HepG2 (cell line): ENCODE results near the gene INO80. TPM values are rescaled to one million over a fixed set of nuclear protein-coding genes. Genes with fewer than 3 reads are reported as not detected.
A peak's percentile ranks its signal among the peaks of the same experiment; 100 is the strongest.

ENCODE experiments used
- CREM ChIP-seq, 2 experiments: sonication (generic) in 1 of 2; formaldehyde crosslinking in 1 of 2; IDR thresholded peaks; 2 replicates each; pipeline versions ENCODE4 v1.4.0 to v1.6.1; 2016 to 2020; ENCODE audit warnings: antibody characterized with exemption in 1 of 2, mild to moderate bottlenecking in 1 of 2, missing genetic modification reagents in 1 of 2
- FOXA3 ChIP-seq: IDR thresholded peaks from 2 replicates; pipeline ENCODE4 v1.6.1; 2016; ENCODE audit warnings: missing genetic modification reagents, missing compliant biosample characterization
- FOXK2 ChIP-seq: fragments of 450-650 bp; IDR thresholded peaks from 2 replicates; pipeline ENCODE4 v1.6.1; 2016
- HOXA3 ChIP-seq: sonication (generic); formaldehyde crosslinking; IDR thresholded peaks from 2 replicates; pipeline ENCODE4 v1.5.0; 2020; ENCODE audit warnings: missing genetic modification reagents
- KDM6A ChIP-seq: IDR thresholded peaks from 2 replicates; pipeline ENCODE4 v1.6.1; 2016; ENCODE audit warnings: low read depth
- KLF16 ChIP-seq, 2 experiments: sonication (generic) in 1 of 2; formaldehyde crosslinking in 1 of 2; IDR thresholded peaks; 2 replicates each; pipeline versions ENCODE4 v1.6.1 to v1.8.0; 2016 to 2023; ENCODE audit warnings: missing genetic modification reagents in 2 of 2, missing compliant biosample characterization in 1 of 2
- MED1 ChIP-seq: sonication (generic); formaldehyde crosslinking; IDR thresholded peaks from 2 replicates; pipeline ENCODE4 v1.4.0; 2020; ENCODE audit warnings: missing genetic modification reagents
- NCOA2 ChIP-seq: sonication (generic); formaldehyde crosslinking; IDR thresholded peaks from 2 replicates; pipeline ENCODE4 v1.8.0; 2022; ENCODE audit warnings: inconsistent platforms
- NFKB2 ChIP-seq: sonication (generic); formaldehyde crosslinking; IDR thresholded peaks from 2 replicates; pipeline ENCODE4 v1.4.0; 2020; ENCODE audit warnings: missing genetic modification reagents, borderline replicate concordance
- PHF5A ChIP-seq: IDR thresholded peaks from one replicate; pipeline ENCODE4 v1.6.1; 2018; ENCODE audit warnings: low read depth, missing genetic modification reagents; ENCODE audit not compliant: unreplicated experiment
- PPARG ChIP-seq: conservative IDR thresholded peaks from 2 replicates; pipeline ENCODE4 v1.6.1; 2016; ENCODE audit warnings: missing biosample characterization, missing genetic modification reagents
- RCOR2 ChIP-seq: IDR thresholded peaks from 2 replicates; pipeline ENCODE4 v1.6.1; 2016; ENCODE audit warnings: missing biosample characterization, missing genetic modification reagents
- TCF7 ChIP-seq: sonication (generic); IDR thresholded peaks from 2 replicates; pipeline ENCODE4 v1.6.1; 2016; ENCODE audit warnings: antibody characterized with exemption, low read depth
- TEAD3 ChIP-seq: optimal IDR thresholded peaks from 2 replicates; pipeline ENCODE3; 2016; ENCODE audit warnings: borderline replicate concordance
- YY1 ChIP-seq: IDR thresholded peaks from 2 replicates; pipeline ENCODE4 v1.6.1; 2011; ENCODE audit warnings: low read length, low read depth, moderate library complexity, mild to moderate bottlenecking; ENCODE audit not compliant: insufficient read depth, insufficient replicate concordance
- ZBTB7B ChIP-seq: sonication (generic); formaldehyde crosslinking; IDR thresholded peaks from 2 replicates; pipeline ENCODE4 v1.4.0; 2020; ENCODE audit warnings: missing genetic modification reagents
- ZEB1 ChIP-seq: IDR thresholded peaks from 2 replicates; pipeline ENCODE4 v1.6.1; 2012; ENCODE audit warnings: mild to moderate bottlenecking, low read depth, inconsistent platforms; ENCODE audit not compliant: insufficient replicate concordance
- ZMYM3 ChIP-seq: sonication (generic); formaldehyde crosslinking; IDR thresholded peaks from 2 replicates; pipeline ENCODE4 v1.5.1; 2020; ENCODE audit warnings: mild to moderate bottlenecking, missing genetic modification reagents
- ZNF225 ChIP-seq: sonication (generic); formaldehyde crosslinking; IDR thresholded peaks from 2 replicates; pipeline ENCODE4 v1.4.0; 2020; ENCODE audit warnings: mild to moderate bottlenecking, missing genetic modification reagents
- ZNF260 ChIP-seq: sonication (generic); formaldehyde crosslinking; IDR thresholded peaks from 2 replicates; pipeline ENCODE4 v1.4.0; 2020; ENCODE audit warnings: missing genetic modification reagents, low read depth, mild to moderate bottlenecking, borderline replicate concordance
- ZNF292 ChIP-seq: sonication (generic); formaldehyde crosslinking; IDR thresholded peaks from 2 replicates; pipeline ENCODE4 v1.8.1; 2022; ENCODE audit warnings: mild to moderate bottlenecking, low read depth, missing genetic modification reagents, borderline replicate concordance
- ZNF616 ChIP-seq: sonication (generic); formaldehyde crosslinking; IDR thresholded peaks from 2 replicates; pipeline ENCODE4 v1.5.0; 2020; ENCODE audit warnings: low read depth, mild to moderate bottlenecking, missing genetic modification reagents
- ZNF629 ChIP-seq: sonication (generic); formaldehyde crosslinking; conservative IDR thresholded peaks from 2 replicates; pipeline ENCODE4 v1.5.0; 2020; ENCODE audit warnings: missing genetic modification reagents
- polyA plus RNA-seq, 8 experiments: library from polyadenylated mRNA; depleted of rRNA in 3 of 8; stranded (reverse) in 7 of 8; unstranded in 1 of 8; fragments of >200 nt; fragmentation: Illumina TruSeq in 4 of 8; extraction: Trizol in 4 of 8; gene quantifications; 2 replicates each; pipeline versions ENCODE4 v1.2.1 to v1.2.3, GENCODE V29; 2011 to 2016; ENCODE audit warnings: low read depth in 4 of 8, missing spikeins in 1 of 8, mixed read lengths in 1 of 8; ENCODE audit not compliant: insufficient read depth in 1 of 8
- total RNA-seq, 5 experiments: library from RNA; depleted of rRNA; stranded (reverse); fragments of >200 nt; fragmentation: Illumina TruSeq; extraction: Trizol; gene quantifications; 2 replicates each; pipeline ENCODE4 v1.2.3, GENCODE V29; 2016; ENCODE audit warnings: low read depth in 1 of 5
- TF ChIP-seq, protein P1 (sequence below), 2 experiments: sonication (generic) in 1 of 2; formaldehyde crosslinking in 1 of 2; IDR thresholded peaks; 2 replicates each; pipeline versions ENCODE4 v1.4.0 to v1.6.1; 2016 to 2020; ENCODE audit warnings: borderline replicate concordance in 1 of 2, low read depth in 1 of 2, mild to moderate bottlenecking in 1 of 2, missing genetic modification reagents in 1 of 2
- TF ChIP-seq, protein P2 (sequence below): sonication (generic); formaldehyde crosslinking; IDR thresholded peaks from 2 replicates; pipeline ENCODE4 v1.4.0; 2020; ENCODE audit warnings: missing genetic modification reagents, mild to moderate bottlenecking, borderline replicate concordance

INO80 gene
- total and polyA plus RNA-seq, 2 of the 13 experiments (the other 11 are each of a cell fraction or from before 2014, with no cell fraction given) = 3.6 to 14.8 TPM

DNA sequence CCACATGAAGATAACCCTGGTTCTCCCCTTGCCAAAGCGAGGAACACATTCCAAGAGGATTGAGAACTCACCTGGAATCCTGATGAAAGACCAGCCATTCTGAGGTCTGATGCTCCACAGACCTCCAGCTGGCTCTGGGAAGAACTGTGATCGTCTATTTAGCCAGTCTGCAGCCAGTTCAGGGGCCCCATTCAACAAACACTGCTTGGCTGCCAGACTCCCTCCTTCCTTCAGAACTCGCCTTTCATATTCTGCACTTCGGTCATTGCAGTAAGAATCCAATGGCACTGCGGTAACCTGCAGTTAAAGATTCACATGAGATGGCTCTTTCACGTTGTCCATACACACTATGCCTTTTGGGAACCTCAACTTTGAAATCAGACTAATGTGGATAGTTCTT lies 95.3 kb downstream of the INO80 start (continued):
- TF ChIP-seq, protein P1, sequence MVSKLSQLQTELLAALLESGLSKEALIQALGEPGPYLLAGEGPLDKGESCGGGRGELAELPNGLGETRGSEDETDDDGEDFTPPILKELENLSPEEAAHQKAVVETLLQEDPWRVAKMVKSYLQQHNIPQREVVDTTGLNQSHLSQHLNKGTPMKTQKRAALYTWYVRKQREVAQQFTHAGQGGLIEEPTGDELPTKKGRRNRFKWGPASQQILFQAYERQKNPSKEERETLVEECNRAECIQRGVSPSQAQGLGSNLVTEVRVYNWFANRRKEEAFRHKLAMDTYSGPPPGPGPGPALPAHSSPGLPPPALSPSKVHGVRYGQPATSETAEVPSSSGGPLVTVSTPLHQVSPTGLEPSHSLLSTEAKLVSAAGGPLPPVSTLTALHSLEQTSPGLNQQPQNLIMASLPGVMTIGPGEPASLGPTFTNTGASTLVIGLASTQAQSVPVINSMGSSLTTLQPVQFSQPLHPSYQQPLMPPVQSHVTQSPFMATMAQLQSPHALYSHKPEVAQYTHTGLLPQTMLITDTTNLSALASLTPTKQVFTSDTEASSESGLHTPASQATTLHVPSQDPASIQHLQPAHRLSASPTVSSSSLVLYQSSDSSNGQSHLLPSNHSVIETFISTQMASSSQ (IDR thresholded peaks at IDR 0.05; ENCODE audit: low read depth) = peak; percentile 59; the same call in 1 of the 2 replicates
- TF ChIP-seq, protein P1 (CRISPR knock-in tag; IDR thresholded peaks at IDR 0.05; ENCODE audit: borderline replicate concordance) = no peak; the same call in 1 of the 2 replicates
- peak; percentile 59; the same call in 1 of the 2 replicates for TF ChIP-seq ZNF292 (CRISPR knock-in tag)
- 0 out of 2 replicates have a peak, but pooled peaks have one; percentile 17 for TF ChIP-seq PPARG (CRISPR knock-in tag)
- TF ChIP-seq ZBTB7B (CRISPR knock-in tag) = 0 out of 2 replicates have a peak, but pooled peaks have one; percentile 52
- 0 out of 2 replicates have a peak, but pooled peaks have one; percentile 21 for TF ChIP-seq MED1 (CRISPR knock-in tag)
- TF ChIP-seq ZNF260 = no peak
- TF ChIP-seq, protein P2, sequence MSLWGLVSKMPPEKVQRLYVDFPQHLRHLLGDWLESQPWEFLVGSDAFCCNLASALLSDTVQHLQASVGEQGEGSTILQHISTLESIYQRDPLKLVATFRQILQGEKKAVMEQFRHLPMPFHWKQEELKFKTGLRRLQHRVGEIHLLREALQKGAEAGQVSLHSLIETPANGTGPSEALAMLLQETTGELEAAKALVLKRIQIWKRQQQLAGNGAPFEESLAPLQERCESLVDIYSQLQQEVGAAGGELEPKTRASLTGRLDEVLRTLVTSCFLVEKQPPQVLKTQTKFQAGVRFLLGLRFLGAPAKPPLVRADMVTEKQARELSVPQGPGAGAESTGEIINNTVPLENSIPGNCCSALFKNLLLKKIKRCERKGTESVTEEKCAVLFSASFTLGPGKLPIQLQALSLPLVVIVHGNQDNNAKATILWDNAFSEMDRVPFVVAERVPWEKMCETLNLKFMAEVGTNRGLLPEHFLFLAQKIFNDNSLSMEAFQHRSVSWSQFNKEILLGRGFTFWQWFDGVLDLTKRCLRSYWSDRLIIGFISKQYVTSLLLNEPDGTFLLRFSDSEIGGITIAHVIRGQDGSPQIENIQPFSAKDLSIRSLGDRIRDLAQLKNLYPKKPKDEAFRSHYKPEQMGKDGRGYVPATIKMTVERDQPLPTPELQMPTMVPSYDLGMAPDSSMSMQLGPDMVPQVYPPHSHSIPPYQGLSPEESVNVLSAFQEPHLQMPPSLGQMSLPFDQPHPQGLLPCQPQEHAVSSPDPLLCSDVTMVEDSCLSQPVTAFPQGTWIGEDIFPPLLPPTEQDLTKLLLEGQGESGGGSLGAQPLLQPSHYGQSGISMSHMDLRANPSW (CRISPR knock-in tag) = 0 out of 2 replicates have a peak, but pooled peaks have one; percentile 36
- TF ChIP-seq HOXA3 (CRISPR knock-in tag) = peak; percentile 32; the same call in 1 of the 2 replicates
- TF ChIP-seq KLF16 (CRISPR knock-in tag; IDR thresholded peaks at IDR 0.05) = no peak
- TF ChIP-seq ZMYM3 (CRISPR knock-in tag) = peak; percentile 45; the same call in 1 of the 2 replicates
- peak; percentile 56 for TF ChIP-seq KDM6A (CRISPR knock-in tag)
- peak; percentile 49; the same call in 1 of the 2 replicates for TF ChIP-seq NCOA2 (CRISPR knock-in tag)
- peak; percentile 43 for TF ChIP-seq YY1
- TF ChIP-seq ZNF629 (CRISPR knock-in tag) = peak; percentile 82
- TF ChIP-seq NFKB2 (CRISPR knock-in tag) = no peak
- TF ChIP-seq ZEB1 = peak; percentile 51
- TF ChIP-seq FOXA3 = 0 out of 2 replicates have a peak, but pooled peaks have one; percentile 24
- TF ChIP-seq ZNF225 (CRISPR knock-in tag) = no peak
- TF ChIP-seq PHF5A = peak; percentile 39
- no peak for TF ChIP-seq ZNF616 (CRISPR knock-in tag)
- no peak for TF ChIP-seq FOXK2
- peak; percentile 27; the same call in 1 of the 2 replicates for TF ChIP-seq CREM (IDR thresholded peaks at IDR 0.05)
- no peak for TF ChIP-seq CREM (CRISPR knock-in tag; IDR thresholded peaks at IDR 0.05)
- 0 out of 2 replicates have a peak, but pooled peaks have one; percentile 26 for TF ChIP-seq RCOR2 (CRISPR knock-in tag)
- TF ChIP-seq TEAD3 = peak; percentile 54
- TF ChIP-seq TCF7 = peak; percentile 69
